Transverse colon (tissue), 4 donors: ENCODE data around the gene C1QB.

Experiments
- EP300 ChIP-seq: sonication (generic); formaldehyde crosslinking; IDR thresholded peaks from one replicate; pipeline ENCODE4 v1.6.1; 2017; ENCODE audit warnings: antibody characterized with exemption, low read depth
- POLR2A ChIP-seq: fragments of 450-650 bp; IDR thresholded peaks from one replicate; pipeline ENCODE4 v1.6.1; 2016; ENCODE audit warnings: antibody characterized with exemption, mild to moderate bottlenecking, moderate library complexity
- POLR2AphosphoS5 ChIP-seq, 3 donors: sonication (generic); formaldehyde crosslinking; IDR thresholded peaks; one replicate each; pipeline ENCODE4 v1.6.1; 2016; ENCODE audit warnings: antibody characterized with exemption in 3 of 3
- TF ChIP-seq, protein P1 (sequence below), 5 experiments: fragments of 200-600 bp in 3 of 5; fragments of 450-650 bp in 2 of 5; sonication (generic) in 3 of 5; IDR thresholded peaks; 1 replicate in 2 of 5; 2 replicates in 3 of 5; pipeline ENCODE4 v1.5.1; 2016 to 2017; ENCODE audit warnings: antibody characterized with exemption in 5 of 5, inconsistent platforms in 3 of 5, mild to moderate bottlenecking in 2 of 5, moderate library complexity in 1 of 5

DNA sequence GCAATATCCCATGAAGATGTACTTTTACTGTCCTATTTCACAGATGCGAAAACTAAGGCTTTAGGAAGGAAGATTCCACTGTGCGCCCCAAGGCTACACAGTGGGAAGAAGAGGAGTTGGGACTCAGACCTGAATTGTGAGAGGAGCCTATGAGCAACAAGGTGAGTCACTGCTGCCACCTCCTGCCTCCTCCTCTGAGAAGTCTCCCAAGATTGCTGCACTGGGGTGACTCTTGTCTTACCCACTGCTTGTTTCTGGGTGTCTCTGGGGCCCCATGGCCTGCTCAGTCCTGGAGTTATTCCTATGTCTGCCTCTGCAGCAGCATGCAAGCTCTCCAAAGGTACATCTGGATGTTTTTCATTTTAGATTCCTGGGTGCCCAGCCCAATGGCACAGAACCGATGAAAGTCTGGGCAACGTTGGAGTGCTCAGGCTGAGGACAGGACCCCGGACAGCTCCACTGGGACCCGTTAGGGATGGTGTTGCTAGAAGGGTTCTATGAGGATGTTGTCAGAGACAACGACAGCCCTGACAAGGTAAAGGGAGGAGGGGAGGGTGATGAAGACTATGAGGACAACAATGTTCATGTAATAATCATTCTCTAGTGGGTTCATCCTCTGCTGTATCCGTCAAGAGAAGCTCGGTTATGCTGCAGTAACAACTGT is 27.6 kb upstream of the C1QB start:
- TF ChIP-seq, protein P1, sequence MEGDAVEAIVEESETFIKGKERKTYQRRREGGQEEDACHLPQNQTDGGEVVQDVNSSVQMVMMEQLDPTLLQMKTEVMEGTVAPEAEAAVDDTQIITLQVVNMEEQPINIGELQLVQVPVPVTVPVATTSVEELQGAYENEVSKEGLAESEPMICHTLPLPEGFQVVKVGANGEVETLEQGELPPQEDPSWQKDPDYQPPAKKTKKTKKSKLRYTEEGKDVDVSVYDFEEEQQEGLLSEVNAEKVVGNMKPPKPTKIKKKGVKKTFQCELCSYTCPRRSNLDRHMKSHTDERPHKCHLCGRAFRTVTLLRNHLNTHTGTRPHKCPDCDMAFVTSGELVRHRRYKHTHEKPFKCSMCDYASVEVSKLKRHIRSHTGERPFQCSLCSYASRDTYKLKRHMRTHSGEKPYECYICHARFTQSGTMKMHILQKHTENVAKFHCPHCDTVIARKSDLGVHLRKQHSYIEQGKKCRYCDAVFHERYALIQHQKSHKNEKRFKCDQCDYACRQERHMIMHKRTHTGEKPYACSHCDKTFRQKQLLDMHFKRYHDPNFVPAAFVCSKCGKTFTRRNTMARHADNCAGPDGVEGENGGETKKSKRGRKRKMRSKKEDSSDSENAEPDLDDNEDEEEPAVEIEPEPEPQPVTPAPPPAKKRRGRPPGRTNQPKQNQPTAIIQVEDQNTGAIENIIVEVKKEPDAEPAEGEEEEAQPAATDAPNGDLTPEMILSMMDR (IDR thresholded peaks at IDR 0.05), result no peak
- no peak for TF ChIP-seq POLR2AphosphoS5 (IDR thresholded peaks at IDR 0.05)
- TF ChIP-seq EP300, result no peak
- no peak for TF ChIP-seq POLR2A
